Activated naive CD4-positive, alpha-beta T cell (primary cell): ENCODE measurements around the gene COL9A1.

Experiments used
- DNase-seq, 4 experiments: peaks; one replicate each; lab custom pipeline; 2025; lab: John Stamatoyannopoulos, UW

COL9A1 gene

DNA sequence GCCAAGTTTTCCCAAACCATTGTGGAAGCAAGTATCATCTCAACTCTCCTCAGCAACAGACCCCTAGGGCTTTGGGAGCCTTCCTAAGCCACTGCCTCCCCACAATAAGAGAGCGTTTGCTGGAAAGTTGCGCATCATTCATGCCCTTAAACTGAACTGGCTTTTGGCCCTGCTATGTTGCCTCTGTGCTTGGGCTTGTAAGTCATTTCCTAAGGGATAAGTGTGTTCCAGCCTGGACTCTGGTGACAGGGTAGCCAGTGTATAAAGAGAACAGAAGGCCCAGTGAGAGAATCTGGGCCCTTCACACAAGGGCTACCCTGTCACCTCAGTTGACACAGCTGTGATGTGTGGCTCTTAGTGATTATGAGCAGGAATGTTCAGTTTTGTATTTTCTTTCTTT is 77.8 kb downstream of the COL9A1 start:
- DNase-seq, result no peak

DNA sequence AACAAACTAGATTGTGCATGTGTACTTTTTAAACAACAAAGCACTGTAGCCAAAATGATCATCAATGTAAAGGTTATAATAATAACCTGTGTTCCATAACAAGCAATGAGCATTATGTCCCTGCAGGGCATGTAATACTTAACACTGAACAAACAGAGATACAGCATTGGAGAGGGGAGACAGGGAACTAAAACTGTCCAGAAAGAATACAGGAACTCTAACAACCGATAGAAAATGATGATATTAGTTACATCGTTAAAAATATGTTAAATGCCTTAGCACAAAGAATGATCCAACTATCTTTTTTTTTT is 80.5 kb downstream of the COL9A1 start:
- no peak for DNase-seq

DNA sequence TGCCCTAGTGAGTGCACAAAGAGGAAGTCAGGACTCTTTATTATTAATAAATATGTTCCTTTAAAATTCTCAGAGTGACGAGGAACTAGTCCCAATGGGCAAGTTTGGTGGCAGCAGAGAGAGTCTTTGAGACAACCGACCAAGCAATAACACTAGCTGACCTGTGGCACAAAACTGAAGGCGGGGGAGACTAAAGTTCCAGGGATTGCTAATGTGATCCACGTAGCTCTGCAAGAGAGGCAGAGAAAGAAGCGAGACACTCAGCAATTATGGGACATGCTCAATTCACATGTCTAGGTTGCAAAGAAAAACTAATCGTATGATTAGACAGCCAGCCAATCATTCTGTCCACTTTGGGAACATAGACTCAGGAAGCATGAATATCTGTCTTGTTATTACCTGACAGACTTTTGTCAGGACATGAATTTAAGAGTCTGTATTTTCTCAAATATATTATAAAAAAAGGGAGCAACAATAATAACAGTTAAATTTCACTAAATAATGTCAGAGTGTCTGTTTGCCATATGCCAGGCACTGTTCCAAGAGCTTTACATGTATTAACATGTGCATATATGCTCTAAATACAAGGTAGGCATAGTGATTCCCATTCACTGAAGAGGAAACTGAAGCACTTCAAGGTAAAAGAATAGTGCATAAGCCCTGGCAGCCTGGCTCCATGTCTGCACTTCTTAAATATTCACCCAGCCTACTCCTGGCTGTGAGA is 81.0 kb downstream of the COL9A1 start:
- DNase-seq, result no peak

DNA sequence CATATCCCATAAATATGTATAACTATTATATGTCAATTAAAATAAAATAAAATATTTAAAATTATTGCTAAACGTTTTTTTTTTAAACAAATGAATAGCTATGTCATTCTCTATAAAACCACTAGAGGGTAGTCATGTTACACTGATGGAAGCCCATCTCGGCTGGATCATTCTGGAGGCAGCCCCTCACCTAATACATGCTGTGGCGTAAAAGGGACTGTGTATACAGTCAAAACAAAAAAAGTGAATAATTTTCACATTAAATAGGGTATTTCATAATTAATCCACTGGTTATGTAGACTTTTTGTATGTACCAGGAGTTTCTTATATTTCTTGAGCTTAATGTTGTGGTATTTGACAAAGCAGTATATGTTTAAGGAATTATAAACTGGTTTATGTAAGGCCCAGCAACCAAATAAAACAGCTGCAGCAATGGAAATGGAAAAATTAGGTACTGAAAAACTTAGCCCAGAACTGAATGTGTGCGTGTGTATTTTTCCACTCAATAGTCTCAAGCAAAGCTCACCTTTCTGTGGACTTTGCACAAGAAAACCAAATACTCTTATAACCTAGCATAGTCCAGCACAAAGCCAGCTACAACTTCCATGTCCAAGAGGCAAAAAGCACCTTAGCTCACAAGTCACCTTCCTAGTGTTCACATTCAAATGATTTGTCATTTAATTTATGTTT is 81.7 kb downstream of the COL9A1 start:
- no peak for DNase-seq

DNA sequence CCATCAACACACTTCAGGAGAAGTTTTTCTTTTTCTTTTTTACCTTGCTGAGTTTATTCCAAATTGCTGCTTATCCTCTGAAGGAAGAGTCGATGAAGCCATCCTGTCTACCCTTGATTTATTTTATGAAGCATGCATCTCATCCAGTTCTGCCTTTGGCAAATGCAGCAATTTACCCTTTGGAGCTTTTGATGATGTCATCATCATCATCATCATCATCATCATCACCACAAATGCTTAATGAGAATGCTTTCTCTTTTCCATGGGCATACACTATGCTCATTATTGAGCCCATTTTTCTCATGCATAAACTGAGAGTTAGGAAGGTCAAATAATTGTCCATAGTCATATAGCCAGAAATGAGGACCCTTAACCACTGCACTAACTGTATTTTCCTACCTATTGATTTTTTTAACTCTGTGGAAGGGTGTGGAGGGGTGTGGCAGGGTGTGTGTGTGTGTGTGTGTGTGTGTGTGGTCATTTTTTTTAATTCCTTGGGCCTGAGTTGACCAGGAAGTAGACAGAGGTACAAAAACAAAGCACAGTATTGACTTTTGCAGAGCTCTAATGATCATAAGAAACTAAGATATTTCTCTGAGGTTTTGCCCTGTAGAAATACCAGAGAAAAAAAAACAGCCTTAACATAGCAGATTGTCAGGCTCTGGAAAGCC is 82.8 kb downstream of the COL9A1 start:
- no peak for DNase-seq

DNA sequence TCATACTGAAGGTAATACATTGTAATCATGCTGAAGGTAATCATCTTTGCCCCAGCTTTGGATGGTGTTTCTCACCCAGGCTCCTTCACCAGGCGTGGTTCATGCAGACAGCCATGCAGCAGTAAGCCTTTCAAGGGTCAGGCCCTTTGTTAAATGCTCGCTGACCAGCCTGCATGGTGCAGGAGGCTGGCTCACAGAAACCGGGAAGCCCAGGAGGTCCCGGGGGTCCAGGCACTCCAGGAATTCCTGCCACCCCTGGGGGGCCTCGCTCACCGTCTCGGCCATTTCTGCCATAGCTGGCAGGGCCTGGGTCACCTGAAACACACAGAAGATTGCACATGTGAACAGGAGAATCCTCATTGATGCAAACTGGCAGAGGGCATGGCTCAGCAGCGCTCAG is 86.1 kb downstream of the COL9A1 start:
- DNase-seq, result no peak

DNA sequence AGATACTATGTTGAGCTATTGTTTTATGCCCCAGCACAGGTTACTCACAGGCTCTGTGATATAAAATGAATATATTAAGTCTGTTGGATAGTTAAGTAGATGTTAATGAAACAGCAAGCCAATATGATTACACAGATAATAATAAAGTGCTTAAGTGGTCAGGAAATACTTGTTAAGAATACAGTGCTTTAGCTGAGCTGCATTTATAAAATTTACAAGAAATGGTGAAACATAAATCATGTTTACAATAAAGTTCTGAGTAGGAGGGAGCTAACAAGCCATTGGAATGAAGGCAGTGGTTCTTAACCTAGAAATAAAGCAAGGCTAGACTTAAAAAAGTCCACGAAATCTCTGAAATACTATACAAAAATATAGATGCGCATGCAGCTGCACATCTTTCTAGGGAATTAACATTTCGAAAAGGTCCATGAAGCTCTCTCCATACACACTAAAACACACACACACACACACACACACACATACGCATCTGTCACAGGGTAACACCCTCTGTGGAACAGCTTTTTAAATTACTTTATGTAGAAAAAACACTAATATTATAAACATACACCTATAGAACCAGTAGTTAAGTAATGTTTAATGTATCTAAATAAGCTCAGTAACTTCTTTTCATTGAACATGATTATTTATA is 87.3 kb downstream of the COL9A1 start:
- no peak for DNase-seq

DNA sequence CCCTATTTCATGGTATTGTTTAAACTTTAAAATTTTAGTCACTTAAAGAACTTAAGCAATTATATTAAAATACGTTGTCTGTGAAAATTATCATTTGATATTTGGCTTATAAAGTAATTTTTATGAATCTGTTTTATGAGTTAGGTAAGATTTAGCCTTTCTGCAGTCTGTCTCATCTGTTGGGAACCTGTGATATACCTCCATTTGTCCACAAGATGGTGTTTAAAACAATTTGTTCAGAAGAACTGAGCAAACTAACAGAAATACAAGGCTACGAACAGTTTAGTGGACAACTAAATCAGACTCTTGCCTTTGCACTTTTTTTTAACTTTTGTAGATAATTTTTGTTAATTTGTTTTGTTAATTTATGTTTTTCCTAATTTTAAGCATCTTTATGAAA is 92.4 kb downstream of the COL9A1 start:
- no peak for DNase-seq

DNA sequence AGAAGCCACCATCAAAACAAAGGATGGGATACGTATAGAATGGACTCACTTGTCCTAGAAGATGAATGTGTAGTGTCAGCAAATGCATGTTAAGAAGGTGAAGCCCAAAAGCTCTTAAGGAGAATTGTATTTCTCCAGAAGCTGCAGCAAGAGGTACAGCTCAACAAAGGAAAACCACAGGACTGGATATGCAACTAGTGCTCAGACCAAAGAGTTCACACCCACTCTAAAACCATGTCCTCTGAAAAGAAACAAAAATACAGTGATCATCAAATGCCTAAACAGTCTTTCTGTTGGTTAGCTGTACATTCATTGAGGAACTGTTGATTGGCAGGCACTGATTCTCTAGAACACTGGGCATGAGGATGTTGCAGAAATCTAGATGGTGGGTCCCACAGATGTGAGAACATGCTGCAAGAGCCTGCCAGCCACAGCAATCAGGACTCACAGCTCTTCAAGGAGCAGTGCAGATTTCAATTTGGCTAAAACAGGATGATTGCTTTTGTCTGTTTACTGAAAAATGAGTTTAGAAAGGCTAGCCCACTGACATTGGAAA is 94.6 kb downstream of the COL9A1 start:
- no peak for DNase-seq

DNA sequence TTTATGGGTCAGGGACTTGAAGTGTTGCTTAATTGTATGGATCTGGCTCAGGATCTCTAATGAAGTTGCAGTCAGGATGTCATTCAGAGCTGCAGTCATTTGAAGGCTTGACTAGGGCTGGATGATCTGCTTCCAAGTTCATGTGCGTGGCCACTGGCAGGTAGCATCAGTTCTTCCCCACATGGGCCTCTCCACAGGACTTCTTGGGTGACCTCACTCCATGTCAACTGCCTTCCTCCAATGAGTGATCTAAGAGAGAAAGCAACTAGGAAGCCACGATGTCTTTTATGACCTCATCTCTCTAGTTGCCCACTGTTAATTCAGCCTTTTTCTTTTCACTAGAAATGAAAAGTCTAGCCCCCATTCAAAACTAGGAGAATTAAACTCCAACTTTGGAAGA is 104.1 kb downstream of the COL9A1 start:
- no peak for DNase-seq

DNA sequence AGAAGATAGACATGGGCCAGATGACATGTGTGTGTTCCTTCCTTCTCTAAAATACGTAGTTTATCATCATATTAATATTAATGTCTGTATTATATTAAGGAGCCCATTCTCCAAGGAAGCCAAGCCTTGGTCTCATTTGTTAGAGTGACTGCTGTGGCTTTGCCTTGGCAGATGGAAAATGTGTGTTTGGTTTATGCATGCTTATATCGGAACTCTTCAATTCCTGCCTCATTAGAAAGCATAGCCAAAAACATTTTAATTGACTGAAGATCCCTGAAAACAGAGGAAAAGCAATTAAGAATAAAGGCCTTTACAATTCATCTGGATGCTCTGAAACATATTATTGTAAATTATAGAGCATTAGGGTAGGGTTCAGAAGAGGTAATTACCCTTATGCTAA is 106.4 kb downstream of the COL9A1 start:
- DNase-seq, result no peak

DNA sequence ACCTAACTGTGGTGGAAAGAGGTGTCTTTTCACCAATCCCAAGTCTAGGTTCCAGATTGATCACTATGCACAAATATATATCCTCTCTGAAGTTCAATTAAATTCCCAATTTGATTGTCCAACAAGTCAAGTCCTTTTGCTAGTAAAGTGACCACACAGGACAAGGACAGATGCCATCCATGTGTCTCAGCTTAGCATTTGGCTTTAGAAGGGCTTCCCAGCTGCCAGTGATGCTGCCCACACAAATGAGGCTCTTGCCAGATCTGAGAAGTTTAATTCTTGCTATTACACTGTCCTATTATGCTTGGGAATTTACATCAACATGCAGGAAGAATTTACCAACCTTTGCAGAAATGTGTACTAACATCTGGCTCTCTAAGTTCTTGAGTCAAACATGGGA is 108.5 kb downstream of the COL9A1 start:
- no peak for DNase-seq

DNA sequence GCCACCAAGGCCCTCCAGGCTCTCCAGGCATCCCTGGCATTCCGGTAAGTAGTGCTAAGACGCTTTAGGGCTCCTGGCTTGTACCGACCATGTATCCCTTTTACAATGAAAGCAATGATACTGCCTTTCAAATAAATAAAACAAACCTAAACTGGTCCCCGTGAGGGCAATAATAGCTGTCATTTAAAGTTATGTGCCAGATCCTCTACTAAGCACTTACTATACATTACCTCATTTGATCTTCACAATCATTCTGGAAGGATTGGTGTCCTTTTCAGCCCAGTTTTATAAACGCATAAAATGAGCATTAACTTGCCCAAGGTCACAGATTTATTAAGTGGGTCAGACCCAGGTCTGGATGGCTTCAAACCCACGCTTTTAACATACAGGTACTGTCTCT is 114.7 kb downstream of the COL9A1 start:
- no peak for DNase-seq

DNA sequence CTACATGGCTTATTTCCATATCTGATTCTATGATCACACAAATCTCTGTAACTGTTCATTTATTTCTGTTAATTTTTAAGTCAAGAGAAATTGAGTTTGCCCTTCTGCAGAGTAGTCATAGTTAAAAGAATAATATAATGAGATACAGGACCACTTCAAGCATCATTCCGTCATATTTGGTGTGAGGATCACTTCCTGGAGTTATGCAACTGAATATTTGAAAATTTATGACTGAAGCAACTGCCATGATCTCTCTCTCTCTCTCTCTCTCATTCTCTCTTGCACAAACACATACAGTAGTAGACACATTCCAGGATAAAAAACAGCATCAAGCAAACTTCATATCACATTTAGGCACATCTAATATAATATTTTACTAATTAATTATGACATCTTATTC is 116.4 kb downstream of the COL9A1 start:
- DNase-seq, result no peak

DNA sequence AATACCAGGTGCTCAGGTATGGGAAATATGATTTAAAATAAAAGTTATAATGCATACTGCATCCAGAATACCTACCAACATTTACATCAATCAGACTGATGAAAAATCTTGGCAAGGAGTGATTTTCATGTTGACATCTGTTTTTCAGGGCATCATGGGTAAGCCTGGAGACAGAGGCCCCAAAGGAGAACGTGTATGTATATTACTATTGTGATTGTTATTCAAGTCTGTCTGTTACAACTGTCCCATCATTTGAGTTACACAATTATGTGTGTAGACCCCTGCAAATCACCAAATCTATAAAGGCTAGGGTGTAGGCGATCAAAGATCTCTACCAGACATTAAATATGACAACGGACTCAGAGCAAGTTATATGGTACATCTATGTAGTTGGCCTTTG is 118.2 kb downstream of the COL9A1 start:
- no peak for DNase-seq

DNA sequence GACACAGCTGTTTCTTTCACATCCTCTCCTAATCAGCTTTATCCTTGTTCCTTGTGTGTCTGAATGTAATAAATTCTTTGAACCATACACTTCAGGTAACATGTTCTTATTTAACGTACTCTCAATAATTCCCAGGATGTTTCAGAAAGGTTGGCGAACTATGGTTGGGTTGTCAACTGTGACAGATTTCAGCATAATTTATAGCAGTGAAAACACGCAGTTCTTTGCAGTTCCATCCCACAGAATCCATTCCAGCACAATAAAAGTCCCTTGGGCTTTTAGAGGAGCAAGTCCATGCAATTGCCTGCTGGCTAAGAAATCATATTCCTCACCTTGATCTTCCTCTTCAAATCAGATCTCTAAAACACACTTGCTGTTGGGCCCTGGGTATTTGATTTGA is 119.3 kb downstream of the COL9A1 start:
- no peak for DNase-seq

DNA sequence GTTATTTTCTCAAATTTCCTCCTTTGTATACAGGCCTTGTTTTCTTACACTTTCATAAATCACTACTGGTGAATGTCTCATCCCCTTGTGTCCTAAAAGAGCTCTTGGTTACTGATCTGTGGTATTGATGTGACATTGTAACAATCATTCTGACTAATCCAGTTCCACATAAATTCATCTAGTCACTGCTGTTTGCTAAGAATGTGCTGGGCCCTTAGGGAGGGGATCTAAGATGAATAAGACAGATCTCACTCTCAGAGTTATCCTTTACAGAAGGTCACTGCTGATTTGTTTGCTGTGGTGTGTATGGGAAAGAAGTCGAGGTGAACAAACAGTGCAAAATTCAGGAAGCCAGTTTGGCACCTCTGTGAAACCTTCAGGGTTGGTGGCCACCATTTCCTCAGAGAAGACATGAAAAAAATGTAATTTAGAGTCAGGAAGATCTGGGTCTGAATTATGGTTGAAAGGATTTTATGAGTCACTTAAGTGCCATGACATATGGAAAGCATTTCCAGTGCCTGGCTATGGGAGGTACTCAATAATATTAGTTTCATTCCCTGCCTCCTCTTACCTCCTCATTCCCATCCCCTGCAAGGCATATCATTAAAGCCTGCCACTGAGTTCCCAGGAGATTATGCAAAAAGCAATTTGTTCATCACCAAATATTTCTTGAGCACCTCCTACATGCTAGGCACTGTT is 121.8 kb downstream of the COL9A1 start:
- DNase-seq, result no peak

DNA sequence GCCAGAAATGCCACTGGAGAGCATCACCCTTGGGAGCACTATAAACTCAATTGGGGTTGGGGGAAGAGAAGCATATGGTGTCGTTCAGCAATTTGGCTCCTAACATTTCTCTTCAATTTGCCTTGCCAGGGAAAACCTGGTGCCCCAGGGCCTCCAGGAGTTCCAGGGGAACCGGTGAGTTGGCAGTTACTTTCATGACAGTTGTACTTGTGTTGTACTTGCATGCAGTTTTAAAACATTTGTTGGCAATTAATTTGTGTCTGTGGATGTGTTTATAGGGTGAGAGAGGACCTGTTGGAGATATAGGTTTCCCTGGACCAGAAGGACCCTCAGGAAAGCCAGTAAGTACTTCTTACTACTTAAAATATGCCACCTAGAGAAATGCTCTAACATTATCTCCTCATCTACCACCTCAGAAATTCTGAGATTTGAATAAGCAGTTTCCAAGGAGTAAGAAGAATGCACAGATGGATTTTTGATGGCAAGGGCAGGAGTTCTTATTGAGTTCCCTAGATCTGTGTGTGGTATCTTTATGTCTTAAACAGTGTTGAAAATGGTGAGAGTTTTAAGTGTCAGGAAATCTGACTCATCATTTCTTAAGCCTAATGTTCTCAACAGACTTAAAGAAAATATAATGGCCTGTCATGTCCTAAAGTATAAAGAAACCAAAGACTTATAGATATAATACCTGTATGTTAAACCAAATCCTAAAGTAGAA is 122.5 kb downstream of the COL9A1 start:
- no peak for DNase-seq

DNA sequence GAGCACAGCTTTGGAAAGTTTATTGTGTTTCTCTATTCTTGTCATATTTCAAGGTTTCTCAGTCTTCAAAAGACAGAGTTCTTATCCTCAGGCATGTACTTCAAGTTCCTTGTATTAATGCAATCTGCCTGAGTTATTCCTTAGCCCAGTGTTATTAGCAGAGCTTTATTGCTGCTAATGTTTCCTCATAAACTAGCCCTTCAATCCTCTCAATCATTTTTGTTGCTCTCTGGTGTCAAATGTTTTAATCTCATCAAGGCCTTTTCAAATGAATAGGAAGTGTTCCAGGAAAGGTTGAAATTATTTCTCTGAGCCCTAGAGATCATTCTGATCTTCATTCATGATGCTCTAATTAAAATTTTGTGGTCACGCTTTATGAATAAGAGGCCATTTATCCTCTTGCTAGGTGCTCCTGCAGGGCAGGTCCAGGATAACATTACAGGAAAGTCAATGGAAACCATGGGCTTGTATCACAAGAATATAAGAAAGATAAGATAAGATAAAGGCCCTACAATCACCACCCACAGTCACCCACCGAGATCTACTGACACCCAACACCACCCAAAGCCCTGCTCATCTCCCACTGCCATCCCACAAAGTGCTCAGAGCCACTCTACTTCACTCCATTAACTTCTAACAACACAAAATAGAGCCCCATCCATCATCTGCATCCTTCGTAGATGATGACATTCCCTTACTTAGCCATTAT is 125.9 kb downstream of the COL9A1 start:
- DNase-seq, result no peak

DNA sequence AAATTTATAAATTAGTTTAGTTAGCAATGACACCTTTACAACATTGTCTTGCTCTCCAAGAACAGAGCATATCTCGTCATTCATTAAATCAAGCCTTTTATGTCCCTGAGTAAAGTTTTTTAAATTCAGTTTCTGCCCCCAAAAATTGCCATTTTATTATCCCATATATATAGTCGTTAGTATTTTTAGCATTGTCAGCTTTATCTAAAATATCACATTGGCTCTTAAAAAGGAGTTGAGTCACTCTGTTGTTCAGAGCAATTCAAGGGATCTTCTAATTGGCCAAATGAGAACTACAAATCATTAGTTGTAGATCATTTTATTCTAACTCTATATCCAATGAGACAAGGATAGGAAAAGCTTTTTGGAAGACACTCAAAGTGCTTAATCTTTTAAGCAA is 127.1 kb downstream of the COL9A1 start:
- DNase-seq, result no peak

DNA sequence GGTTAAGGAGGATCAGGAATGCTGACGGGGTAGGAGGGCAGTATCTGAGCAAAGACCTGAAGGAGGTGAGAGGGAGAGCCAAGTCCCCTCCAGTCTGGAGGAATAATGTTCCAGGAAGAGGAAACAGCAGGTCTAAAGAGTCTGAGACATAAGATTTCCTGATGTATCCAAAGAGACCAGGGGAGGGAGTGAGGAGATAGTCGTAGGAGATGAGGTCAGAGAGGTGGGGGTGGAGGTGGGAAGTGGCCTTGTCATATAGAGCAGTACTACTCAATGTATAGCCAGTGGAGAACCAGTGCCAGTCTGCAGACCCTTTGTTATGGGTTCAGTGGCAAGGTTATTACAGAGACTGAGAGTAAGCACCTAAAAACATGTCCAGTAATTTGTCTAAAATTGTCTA is 130.6 kb downstream of the COL9A1 start:
- DNase-seq, result no peak
